Measurements from ENCODE around the gene CYTH3.
"Not testable (repeated sequence)": the region's sequence is repeated elsewhere in the genome, so short reads cannot be mapped to it uniquely, and the experiment has no call there.

Gene CYTH3

GRCh38 chr7:6256109-6256483 lies 16.3 kb downstream of the CYTH3 start:
- DNase-seq = no peak

- DNase-seq = no peak
Measured at GRCh38 chr7:6254866-6255265, 17.6 kb downstream of the CYTH3 start.

GRCh38 chr7:6252748-6253147 lies 19.7 kb downstream of the CYTH3 start:
- DNase-seq = no peak

GRCh38 chr7:6252341-6252746 lies 20.1 kb downstream of the CYTH3 start:
- DNase-seq = no peak

- DNase-seq = no peak
Measured at GRCh38 chr7:6251653-6252052, 20.8 kb downstream of the CYTH3 start.

GRCh38 chr7:6250364-6250833 lies 22.0 kb downstream of the CYTH3 start:
- no peak for DNase-seq

GRCh38 chr7:6249043-6249442 lies 23.4 kb downstream of the CYTH3 start:
- no peak for DNase-seq

GRCh38 chr7:6248581-6248980 lies 23.8 kb downstream of the CYTH3 start:
- DNase-seq = no peak

- no peak for DNase-seq
Measured at GRCh38 chr7:6246251-6246917, 26.0 kb downstream of the CYTH3 start.

- no peak for DNase-seq
Measured at GRCh38 chr7:6244021-6244420, 28.4 kb downstream of the CYTH3 start.

GRCh38 chr7:6243168-6243567 lies 29.3 kb downstream of the CYTH3 start:
- DNase-seq = no peak

GRCh38 chr7:6242561-6242960 lies 29.9 kb downstream of the CYTH3 start:
- DNase-seq = no peak

- DNase-seq = no peak
Measured at GRCh38 chr7:6241607-6241973, 30.8 kb downstream of the CYTH3 start.

GRCh38 chr7:6238309-6238925 lies 34.0 kb downstream of the CYTH3 start:
- DNase-seq = no peak

GRCh38 chr7:6237730-6238129 lies 34.7 kb downstream of the CYTH3 start:
- DNase-seq = no peak

- no peak for DNase-seq
Measured at GRCh38 chr7:6237011-6237410, 35.4 kb downstream of the CYTH3 start.

- DNase-seq = no peak
Measured at GRCh38 chr7:6235029-6235871, 37.2 kb downstream of the CYTH3 start.

GRCh38 chr7:6234384-6234783 lies 38.0 kb downstream of the CYTH3 start:
- no peak for DNase-seq

GRCh38 chr7:6232534-6232933 lies 39.9 kb downstream of the CYTH3 start:
- no peak for DNase-seq

GRCh38 chr7:6232116-6232515 lies 40.3 kb downstream of the CYTH3 start:
- DNase-seq = no peak

- no peak for DNase-seq
Measured at GRCh38 chr7:6231184-6231583, 41.2 kb downstream of the CYTH3 start.

- DNase-seq = not testable (repeated sequence)
Measured at GRCh38 chr7:6229284-6229683, 43.1 kb downstream of the CYTH3 start.

GRCh38 chr7:6228361-6229229 lies 43.8 kb downstream of the CYTH3 start:
- no peak for DNase-seq
